Fibroblast of skin of back (primary cell): ENCODE measurements around the gene RAB3GAP1. TPM values are rescaled to one million over a fixed set of nuclear protein-coding genes. Genes with fewer than 3 reads are reported as not detected.
"Not testable (repeated sequence)": the region's sequence is repeated elsewhere in the genome, so short reads cannot be mapped to it uniquely, and the experiment has no call there.

Source experiments
- DNase-seq: peaks from one replicate; pipeline ENCODE4 v3.0.0-alpha.2; 2013
- polyA plus RNA-seq, 2 experiments: library from polyadenylated mRNA; unstranded; fragments of 120-200 nt; gene quantifications; one replicate each; pipeline ENCODE4 v1.2.1, GENCODE V29; 2013; ENCODE audit not compliant: insufficient read length in 2 of 2

RAB3GAP1 gene
- 52.5 TPM for polyA plus RNA-seq (2013, experiment 1 of 2; ENCODE audit: insufficient read length)
- 55.3 TPM for polyA plus RNA-seq (2013, experiment 2 of 2; ENCODE audit: insufficient read length)

DNA sequence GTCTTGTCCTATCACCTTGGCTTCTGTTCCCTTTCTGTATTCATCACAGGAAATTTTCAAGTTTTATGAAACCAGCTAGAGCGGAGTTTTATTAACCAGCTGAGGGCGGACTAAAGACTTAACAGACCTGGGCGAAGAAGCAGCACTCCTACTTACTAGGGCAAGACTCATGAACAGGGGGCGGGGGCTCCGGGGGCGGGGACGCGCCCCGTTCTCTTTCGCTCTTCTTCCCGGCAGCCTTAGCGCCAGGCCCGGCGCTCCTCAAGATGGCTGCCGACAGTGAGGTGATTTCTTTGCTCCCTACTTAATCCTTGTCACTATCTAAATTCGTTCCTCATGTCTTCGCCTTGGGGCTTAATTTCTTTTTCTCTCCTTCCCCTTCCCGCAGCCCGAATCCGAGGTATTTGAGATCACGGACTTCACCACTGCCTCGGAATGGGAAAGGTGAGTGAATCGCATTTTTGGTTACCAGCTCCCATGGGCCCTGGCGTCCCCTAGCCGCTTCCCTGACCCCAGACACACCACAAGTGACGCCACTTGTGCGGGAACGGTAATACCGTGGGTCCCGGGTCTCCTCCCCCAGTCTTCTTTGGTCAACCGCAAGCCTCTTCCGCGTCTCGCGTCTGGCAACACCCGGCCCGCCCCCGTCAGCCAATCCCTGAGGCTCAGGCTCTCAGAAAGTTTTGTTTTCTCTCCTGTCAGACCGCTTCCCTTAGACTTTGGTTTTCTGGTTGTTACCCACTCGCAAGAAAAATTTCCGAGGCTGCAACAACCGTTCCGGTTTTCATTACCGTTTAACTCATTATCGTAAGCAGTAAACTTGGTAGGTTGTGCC, at the start of gene RAB3GAP1:
Gene RAB3GAP1 (plus strand): TSS at position 251 of the 835 bp plus-strand sequence. CDS start 16 bp downstream, at position 267.
- DNase-seq: peak; percentile 85

DNA sequence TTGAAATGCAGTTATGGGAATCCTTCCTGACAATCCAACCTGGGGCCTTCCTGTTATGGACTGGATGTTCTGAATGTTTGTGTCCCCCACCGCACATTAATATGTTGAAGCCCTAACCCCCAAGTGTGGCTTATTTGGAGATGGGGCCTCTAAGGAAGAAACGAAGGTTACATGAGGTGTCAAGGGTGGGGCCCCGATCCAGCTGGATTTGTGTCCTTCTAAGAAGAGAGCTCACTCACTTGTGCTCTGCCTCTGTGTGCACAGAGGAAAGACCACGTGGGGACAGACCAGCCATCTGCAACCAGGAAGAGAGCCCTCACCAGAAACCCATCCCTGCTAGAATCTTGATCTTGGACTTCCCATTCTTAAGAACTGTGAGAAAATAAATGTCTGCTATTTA, 49.3 kb upstream of the RAB3GAP1 start:
- no peak for DNase-seq

DNA sequence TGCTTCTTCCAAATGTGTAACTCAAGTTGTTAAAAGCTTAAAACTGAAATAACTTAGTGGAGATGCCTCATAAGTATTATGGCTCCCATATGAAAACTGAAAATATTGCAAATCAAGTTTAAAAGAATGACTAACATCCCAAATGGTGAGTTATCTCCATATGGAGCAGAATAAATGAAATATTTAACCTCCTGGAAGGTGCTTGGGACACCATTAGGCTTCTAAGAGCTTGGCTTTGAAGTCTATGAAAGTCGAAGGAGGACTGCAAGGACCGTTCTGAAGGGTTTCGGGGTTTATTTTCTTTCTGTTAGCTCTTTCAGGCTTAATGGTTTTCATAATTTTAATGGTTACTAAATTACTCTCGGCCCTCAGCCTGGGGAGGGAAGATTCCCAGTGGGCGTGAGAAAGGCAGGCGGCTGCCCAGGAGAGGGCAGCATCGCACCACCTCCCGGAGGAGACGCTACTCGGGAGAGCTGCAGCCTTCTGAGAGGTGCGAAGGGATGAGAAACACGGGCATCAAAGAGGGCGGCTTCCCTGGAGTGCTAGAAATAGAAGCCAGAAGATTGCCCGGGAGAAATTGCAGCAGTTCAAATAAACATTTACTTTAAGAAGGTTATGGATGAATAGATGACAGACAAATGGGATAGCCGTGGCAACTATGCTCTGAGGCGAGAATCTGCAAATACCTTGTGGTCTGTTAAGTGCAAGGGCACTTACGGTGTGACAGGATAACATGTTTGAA, 47.9 kb upstream of the RAB3GAP1 start:
- peak; percentile 61 for DNase-seq

DNA sequence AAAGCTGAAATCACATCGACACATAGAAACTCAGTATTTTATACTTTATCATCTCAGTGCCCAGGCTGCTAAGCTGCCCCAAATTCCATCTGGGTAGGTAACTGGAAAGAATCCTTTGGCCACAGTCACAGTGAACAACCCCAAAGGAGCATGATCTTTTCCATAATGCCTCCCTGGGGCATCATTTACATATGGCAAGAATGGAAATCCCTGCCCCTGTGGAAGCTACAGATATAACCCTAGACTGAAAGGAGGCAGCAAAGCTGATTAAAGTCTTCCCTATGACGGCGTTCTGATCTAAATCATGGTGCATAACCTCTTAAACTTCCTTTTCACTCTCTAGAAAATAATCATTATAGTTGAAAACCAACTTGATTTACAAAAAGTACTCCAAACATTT, 46.3 kb upstream of the RAB3GAP1 start:
- DNase-seq: no peak

DNA sequence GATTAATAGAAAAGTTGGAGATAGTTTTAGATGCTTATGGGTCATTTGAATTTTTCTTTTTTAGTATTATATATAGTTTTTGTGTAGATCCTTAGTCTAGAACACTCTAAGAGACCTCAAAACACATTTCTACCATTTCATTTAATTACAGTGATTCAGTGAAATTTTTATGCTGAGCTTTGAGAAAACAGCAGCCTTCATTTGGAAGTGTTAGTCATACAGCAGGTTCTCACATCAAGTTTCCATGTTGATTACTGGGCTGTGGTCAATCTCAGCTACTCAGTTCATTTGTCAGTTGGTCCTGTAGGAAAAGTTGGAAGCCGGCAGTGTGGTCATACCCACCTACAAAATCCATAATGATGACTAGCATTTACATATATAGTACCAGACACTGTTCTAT, 42.8 kb upstream of the RAB3GAP1 start:
- no peak for DNase-seq

DNA sequence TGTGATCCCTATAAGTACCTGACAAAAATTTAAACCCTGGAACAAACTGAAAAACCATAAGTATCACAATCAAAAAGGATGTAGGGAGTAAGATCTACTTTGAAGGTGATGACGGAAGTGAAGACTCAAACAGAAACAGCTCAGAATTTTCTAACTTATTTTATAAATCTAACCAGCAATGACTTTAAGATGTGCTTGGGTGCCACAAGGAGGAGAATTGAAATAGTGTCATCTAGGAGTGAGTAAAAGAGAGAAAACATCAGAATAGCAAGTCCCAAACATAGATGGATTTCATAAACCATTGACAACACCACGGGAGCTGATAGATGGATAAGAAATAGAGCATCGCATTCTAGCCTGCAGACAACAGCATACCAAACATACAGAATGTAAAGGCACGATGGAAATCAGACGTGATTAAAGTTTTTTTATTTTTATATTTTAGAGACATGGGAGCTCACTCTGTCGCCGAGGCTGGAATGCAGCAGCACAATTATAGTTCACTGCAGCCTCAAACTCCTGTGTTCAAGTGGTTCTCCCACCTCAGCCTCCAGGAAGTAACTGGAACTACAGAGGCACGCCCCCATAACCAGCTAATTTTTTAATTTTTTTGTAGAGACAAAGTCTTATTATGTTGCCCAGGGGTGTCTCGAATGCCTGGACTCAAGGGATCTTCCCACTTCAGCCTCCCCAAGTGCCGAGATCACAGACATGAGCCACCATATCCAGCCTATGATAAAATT, 41.7 kb upstream of the RAB3GAP1 start:
- no peak for DNase-seq

DNA sequence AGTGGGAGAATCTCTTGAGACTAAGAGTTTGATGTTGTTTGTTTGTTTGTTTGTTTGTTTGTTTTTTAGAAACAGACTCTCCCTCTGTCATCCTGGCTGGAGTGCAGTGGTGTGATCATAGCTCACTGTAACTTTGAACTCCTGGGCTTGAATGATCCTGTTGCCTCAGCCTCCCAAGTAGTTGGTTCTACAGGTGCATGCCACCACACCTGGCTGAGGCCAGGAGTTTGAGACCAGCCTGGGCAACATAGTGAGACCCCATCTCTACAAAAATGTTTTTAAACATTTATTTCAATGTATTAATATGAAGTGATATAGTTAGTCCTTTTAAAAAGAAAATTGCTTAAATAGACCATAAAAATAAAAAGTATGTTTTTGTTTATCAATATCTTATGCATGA, 40.5 kb upstream of the RAB3GAP1 start:
- no peak for DNase-seq

DNA sequence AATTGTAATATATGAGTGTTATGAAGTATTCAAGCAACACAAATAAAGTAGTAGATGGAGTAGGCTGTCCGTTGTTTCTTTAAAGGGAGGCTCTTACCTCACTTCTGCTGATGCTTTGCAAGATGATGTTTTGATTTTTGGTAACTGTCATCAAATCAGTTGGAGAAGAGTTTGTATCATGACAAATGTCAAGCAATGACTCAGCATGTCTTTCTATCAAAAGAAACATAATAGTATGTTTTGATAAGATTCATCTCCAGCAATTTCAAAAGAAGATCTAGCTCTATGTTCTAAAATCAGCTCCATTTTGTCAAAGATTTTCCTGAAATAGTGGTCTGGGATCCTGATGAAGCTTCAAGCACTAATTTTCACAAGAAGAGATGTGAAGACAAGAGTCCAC, 30.5 kb upstream of the RAB3GAP1 start:
- DNase-seq: no peak

DNA sequence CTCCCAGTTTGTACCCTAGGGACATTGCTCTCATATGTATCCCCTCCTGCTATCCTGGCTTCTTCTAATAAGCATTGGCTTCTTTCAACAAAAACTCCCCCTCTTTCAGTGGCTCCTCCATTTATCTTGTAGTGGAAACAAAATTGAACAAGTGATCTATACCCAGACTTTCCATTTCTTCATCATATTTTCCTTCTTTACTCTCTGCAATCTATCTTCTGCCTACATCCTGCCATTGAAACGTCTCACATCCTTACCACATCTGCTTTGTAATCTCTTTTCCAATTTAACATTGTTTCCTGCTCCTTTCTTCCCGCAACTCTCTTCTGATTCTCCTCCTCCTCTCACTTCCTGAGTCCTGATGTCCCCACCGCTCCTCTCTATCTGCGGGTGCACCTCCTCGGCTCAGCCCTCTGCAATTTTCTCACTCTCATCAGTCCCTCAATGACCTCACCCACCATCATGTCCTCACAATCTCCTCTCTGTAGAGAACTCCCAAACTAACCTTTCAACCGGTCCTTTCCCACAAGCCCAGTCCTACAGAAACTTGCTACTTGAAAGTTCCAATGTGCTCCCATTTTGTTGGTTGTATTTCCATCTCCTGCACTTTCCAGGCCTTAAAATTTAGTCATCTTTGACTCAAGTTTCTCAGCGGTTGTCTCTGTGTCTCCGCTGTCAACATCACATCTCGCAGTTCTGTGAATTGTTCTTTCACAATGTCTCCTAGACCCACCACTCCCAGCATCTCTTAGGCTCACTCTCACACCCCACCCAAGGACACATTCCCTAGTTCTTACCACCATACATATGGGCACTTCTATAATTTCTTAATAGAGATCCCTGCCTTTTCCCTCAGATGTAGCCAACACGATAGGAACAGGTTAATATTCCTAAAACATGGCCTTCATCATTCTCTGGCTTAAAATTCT, 28.9 kb upstream of the RAB3GAP1 start:
- no peak for DNase-seq

DNA sequence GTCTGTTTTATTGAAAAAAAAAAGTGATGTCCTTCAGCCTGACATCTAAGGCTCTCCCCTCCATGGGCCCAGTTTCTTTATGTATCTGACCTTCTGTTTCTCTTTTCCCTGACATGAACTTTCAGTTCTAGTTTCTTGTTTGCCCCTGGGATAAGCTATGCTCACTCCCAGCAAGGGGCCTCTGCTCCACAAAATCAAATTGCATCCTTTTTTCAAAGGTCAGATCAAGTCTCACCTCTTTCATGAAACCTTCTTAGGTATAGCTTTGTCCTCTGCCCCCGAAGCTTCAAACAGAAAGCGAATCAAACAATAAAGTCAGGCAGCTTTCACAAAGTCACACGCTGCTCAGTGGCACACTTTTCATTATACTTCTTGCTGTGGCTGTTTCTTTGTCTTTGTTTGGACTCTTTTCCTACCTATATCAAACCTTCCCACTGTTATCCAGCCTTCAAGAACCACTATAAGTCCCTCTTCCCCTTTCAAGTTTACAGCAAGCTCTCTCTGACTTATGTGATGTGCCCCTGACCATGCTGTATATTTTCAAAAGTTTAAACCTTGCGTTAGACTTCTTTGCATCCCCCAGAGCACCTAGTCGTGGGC, 28.1 kb upstream of the RAB3GAP1 start:
- DNase-seq: no peak

DNA sequence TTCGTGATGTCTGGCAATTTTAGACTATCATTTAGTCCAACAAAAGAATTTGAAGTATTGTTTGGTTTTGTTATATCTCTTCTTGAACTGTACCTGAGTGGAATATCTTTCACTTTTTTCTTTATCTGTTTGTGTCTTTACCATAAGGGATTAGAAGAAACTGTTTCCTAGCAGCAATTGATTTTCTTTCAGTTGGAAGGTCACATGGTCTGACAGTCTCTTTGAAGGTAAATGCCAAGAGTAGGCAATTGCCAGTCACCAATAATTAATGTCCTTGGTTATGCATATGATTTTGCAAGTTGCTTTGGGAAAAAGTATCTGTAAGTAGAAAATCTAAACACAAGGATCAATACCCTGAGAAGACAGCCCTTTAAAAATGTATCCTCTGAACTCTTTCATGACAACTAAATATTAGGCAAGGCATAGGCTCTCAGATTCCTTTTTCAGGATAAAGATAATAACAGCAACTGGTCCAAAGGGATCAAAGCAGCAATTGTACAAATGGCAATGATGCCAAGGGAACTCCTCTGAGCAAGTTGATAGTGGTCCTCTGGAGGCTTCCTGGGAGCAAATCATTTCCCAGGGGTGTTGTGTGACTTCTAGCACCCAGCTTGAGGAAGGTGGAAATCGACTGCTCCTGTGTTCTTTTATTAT, 22.5 kb upstream of the RAB3GAP1 start:
- no peak for DNase-seq

DNA sequence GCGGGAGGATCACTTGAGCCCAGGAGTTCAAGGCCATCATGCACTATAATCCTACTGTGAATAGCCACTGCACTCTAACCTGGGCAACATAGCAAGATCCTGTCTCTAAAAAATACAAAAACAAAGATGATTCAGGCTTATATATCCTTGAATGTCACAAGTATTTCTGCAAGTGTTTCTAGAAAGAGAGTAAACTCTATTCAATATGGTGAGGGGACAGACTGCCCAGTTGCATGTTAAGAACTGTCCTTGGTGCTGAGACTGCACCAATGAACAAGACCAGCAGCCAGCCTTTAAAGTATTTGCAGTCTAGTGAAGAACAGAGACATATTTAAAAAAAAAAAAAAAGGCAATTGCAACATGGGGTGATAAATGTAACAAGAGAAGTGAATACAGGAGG, 21.3 kb upstream of the RAB3GAP1 start:
- peak; percentile 50 for DNase-seq

DNA sequence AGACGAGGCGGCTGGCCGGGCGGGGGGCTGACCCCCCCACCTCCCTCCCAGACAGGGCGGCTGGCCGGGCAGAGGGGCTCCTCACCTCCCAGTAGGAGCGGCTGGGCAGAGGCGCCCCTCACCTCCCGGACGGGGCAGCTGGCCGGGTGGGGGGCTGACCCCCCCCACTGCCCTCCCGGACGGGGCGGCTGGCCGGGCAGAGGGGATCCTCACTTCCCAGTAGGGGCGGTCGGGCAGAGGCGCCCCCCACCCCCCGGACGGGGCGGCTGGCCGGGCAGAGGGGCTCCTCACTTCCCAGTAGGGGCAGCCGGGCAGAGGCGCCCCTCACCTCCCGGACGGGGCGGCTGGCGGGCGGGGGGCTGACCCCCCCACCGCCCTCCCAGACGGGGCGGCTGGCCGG, 18.9 kb upstream of the RAB3GAP1 start:
- DNase-seq: not testable (repeated sequence)

DNA sequence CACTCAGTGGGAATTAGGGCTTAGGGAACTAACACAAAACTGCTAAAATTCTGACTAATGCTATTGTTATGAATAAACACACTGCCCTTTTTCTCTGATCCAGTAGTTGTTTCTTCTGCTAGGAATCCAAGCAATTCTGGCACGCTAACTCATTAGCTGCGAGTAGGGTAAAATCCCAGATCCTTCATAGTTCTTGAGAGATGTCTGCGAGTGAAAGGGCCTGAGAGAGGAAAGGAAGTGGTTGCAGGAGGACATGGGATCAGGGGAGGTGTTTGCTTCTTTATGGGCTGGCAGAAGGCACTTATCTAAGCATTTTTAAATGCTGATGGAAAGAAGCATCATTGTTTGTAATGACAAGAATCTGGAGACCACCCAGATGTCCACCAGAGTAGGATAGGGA, 14.3 kb upstream of the RAB3GAP1 start:
- peak; percentile 5 for DNase-seq

DNA sequence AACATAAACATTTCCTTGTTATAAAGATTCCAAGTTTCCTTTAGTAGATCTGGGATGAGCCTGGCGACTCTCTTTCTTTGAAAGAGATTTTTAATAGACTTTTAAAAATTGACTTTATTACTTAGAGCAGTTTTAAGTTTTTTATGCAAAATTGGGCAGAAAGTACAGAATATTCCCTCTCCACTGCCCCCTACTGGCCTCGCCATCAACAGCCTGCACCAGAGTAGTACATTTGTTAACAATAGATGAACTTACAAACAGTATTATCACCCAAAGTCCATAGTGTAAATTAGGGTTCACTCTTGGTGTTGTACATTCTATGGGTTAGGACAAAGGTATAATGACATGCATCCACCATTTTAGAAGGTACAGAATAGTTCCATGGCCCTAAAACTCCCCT, 8.7 kb upstream of the RAB3GAP1 start:
- no peak for DNase-seq

DNA sequence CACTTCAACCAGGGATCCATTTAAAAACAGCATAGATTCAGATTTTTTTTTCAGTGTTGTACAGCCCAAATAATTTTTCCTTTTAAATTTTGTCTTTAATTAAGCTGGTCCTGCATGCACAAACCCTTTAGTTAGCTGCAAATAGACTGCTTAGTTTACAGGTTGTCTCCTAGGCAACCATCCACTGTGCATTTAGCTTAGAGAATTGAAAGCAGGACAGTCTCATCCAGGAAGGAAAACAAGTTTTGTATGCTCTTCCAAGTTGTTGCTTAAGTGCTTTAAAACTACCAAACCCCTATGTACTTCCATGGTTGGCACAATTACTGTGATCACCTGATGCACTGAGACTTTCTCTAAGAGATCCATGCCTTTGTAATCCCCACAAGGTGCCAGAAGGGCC, 4.8 kb upstream of the RAB3GAP1 start, which contains the start of gene MAP3K19:
Gene MAP3K19 (minus strand): TSS at position 148 of the 400 bp plus-strand sequence. CDS start 22,800 bp downstream, outside the sequence.
- DNase-seq: no peak

DNA sequence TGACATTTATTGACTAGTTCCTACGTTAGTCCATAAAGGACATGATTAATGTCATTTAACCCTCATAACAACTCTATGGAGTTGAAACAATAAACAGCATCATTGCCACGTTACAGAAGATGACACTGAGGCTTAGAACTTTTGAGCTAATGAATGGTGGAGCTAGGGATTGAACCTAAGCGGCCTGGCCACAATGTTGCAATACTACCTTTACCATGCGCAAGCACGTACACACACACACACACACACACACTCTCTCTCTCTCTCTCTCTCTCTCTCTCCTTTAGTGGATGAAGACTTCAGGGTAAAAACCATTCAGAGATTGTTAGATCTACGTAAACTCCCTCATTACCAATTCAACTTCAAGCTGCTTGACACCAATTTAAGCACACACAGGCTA, 4.0 kb upstream of the RAB3GAP1 start:
- DNase-seq: no peak

DNA sequence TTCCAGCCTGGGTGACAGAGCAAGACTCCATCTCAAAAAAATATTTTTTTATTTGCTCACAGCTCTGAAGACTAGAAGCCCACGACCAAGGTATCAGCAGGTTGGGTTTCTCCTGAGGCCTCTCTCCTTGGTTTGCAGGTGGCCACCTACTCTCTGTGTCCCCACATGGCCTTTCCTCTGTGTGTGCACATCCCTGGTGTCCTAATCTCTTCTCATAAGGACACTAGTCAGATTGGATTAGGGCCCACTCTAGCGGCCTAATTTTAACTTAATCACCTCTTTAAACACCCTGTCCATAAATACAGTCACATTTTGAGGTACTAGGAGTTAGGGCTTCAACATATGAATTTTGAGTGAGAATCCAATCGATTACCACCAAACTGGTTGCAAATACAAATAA, 2.0 kb upstream of the RAB3GAP1 start:
- DNase-seq: no peak

DNA sequence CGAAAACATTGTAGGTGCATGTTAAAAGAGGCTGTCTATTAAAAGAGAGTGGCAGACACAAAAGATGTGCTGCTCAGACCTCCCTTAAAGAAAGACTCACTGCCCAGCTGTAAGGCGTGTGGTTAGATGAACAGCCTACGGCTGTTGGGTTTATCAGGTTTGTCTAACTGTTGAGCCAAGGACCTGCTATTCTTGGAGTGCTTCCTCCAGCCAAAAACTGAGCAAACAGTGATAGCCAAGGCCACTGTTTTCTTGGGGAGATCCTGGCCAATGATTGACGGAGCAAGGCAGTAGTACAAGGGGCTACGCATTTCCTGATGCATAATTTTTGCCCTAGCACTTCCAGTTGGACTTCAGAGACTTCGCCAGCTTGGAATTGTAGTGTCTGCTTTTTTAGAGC, 1.4 kb upstream of the RAB3GAP1 start:
- no peak for DNase-seq

DNA sequence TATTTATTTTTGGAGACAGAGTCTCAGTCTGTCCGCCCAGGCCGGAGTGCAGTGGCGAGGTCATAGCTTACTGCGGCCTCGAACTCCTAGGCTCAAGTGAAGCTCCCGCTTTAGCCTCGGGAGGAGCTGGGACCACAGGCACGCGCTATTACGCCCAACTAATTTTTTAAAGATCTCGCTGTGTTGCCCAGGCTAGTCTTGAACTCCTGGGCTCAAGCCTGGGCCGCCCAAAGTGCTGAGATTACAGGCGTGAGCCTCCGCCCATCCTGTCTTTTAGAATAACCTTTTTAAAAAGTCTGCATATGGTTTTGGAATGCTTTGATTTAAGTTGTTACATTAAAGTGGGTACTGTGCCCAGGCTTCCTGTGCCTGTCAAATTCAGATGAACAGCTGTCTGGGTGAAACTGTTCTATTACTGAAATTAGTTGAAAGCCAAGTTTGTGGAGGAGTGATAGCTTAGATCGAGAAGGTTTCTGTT, 944 bp downstream of the RAB3GAP1 start:
- DNase-seq: peak; percentile 12
